Measurements from ENCODE around the gene UGGT2.
A peak's percentile ranks its signal among the peaks of the same experiment; 100 is the strongest.

The UGGT2 gene

GRCh38 chr13:96089749-96090239, 36.6 kb upstream of the UGGT2 start, which contains the start of gene HS6ST3:
HS6ST3 (plus strand) TSS chr13:96090107.
- TF ChIP-seq, protein P1, sequence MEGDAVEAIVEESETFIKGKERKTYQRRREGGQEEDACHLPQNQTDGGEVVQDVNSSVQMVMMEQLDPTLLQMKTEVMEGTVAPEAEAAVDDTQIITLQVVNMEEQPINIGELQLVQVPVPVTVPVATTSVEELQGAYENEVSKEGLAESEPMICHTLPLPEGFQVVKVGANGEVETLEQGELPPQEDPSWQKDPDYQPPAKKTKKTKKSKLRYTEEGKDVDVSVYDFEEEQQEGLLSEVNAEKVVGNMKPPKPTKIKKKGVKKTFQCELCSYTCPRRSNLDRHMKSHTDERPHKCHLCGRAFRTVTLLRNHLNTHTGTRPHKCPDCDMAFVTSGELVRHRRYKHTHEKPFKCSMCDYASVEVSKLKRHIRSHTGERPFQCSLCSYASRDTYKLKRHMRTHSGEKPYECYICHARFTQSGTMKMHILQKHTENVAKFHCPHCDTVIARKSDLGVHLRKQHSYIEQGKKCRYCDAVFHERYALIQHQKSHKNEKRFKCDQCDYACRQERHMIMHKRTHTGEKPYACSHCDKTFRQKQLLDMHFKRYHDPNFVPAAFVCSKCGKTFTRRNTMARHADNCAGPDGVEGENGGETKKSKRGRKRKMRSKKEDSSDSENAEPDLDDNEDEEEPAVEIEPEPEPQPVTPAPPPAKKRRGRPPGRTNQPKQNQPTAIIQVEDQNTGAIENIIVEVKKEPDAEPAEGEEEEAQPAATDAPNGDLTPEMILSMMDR (IDR thresholded peaks at IDR 0.05) = no peak

- TF ChIP-seq, protein P1 (IDR thresholded peaks at IDR 0.05) = no peak
Observed at GRCh38 chr13:96089139-96089538, 35.9 kb upstream of the UGGT2 start.

- TF ChIP-seq, protein P1 (IDR thresholded peaks at IDR 0.05) = no peak
Observed at GRCh38 chr13:96086736-96087135, 33.5 kb upstream of the UGGT2 start.

GRCh38 chr13:96082640-96083039, 29.4 kb upstream of the UGGT2 start:
- TF ChIP-seq, protein P1 (IDR thresholded peaks at IDR 0.05) = no peak

- TF ChIP-seq, protein P1 (IDR thresholded peaks at IDR 0.05) = no peak
Observed at GRCh38 chr13:96081888-96082287, 28.7 kb upstream of the UGGT2 start.

DNA sequence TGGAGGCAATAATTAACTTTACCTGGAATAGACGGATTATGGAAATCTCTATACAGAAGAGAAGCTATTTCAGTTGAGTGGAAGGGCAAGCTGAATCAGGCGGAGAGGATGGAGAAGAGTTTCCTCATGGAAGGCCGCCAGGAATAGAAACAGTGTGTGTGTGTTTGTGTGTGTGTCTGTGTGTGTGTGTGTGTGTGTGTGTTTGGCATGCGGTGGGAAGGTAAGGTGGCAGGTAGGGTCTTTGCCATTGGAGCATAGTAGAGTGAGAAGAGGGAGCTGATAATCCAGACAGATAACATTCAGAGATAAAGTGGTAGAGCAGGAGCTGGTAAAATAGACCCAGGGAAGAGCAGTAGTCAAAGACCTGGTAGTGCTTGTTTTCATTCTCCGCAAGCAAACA, 27.5 kb upstream of the UGGT2 start:
- TF ChIP-seq, protein P1 (IDR thresholded peaks at IDR 0.05) = no peak

- TF ChIP-seq, protein P1 (IDR thresholded peaks at IDR 0.05) = peak; percentile 55
Observed at GRCh38 chr13:96075953-96076543, 22.8 kb upstream of the UGGT2 start.

GRCh38 chr13:96072392-96072791, 19.2 kb upstream of the UGGT2 start:
- TF ChIP-seq, protein P1 (IDR thresholded peaks at IDR 0.05) = no peak
